ENCODE data around the gene DOK1.

Gene DOK1

GRCh38 chr2:74525717-74526648, 28.5 kb upstream of the DOK1 start, which contains the start of gene DQX1:
Gene DQX1, minus strand, starts transcription at chr2:74526231. Its CDS starts 502 bp downstream, at chr2:74525729.
- DNase-seq, result no peak

GRCh38 chr2:74526649-74527230, 27.8 kb upstream of the DOK1 start:
- DNase-seq, result no peak

- no peak for DNase-seq
These were observed 26.8 kb upstream of the DOK1 start for GRCh38 chr2:74527741-74528140.

- DNase-seq, result no peak
These were observed 25.7 kb upstream of the DOK1 start for GRCh38 chr2:74528600-74529356.

GRCh38 chr2:74529357-74530238, 24.9 kb upstream of the DOK1 start, which contains the start of the genes AUP1 and HTRA2:
Gene AUP1, minus strand, starts transcription at chr2:74529706. Its CDS starts 77 bp downstream, at chr2:74529629.
Gene HTRA2, plus strand, starts transcription at chr2:74529933. Its CDS starts 74 bp downstream, at chr2:74530007.
- DNase-seq, result peak; percentile 99

- DNase-seq, result peak; percentile 67
These were observed 24.0 kb upstream of the DOK1 start for GRCh38 chr2:74530239-74531187.

- no peak for DNase-seq
These were observed 22.9 kb upstream of the DOK1 start for GRCh38 chr2:74531666-74532065.

GRCh38 chr2:74532222-74532621, 22.3 kb upstream of the DOK1 start:
- no peak for DNase-seq

- DNase-seq, result no peak
These were observed 21.1 kb upstream of the DOK1 start for GRCh38 chr2:74533464-74533863.

GRCh38 chr2:74534411-74534810, 20.1 kb upstream of the DOK1 start:
- DNase-seq, result no peak

GRCh38 chr2:74535440-74535965, 19.0 kb upstream of the DOK1 start:
- no peak for DNase-seq

GRCh38 chr2:74536166-74536950, 18.2 kb upstream of the DOK1 start:
- no peak for DNase-seq

GRCh38 chr2:74537140-74537539, 17.4 kb upstream of the DOK1 start:
- DNase-seq, result no peak

GRCh38 chr2:74538881-74539339, 15.6 kb upstream of the DOK1 start:
- DNase-seq, result no peak

GRCh38 chr2:74540291-74540690, 14.2 kb upstream of the DOK1 start:
- no peak for DNase-seq

- DNase-seq, result no peak
These were observed 11.5 kb upstream of the DOK1 start for GRCh38 chr2:74542978-74543377.

GRCh38 chr2:74544634-74545033, 9.9 kb upstream of the DOK1 start:
- no peak for DNase-seq

- DNase-seq, result no peak
These were observed 8.5 kb upstream of the DOK1 start for GRCh38 chr2:74546004-74546403.

GRCh38 chr2:74548285-74548899, 6.1 kb upstream of the DOK1 start:
- no peak for DNase-seq

Measured in femur (tissue), 1 donor.